G401 (cell line): Measurements from ENCODE around the gene C10orf95. TPM values are rescaled to one million over a fixed set of nuclear protein-coding genes. Genes with fewer than 3 reads are reported as not detected.

Experiments used
- DNase-seq: peaks from one replicate; pipeline ENCODE4 v3.0.0-alpha.2; 2015; ENCODE audit warnings: low spot score
- in situ Hi-C: cut with HindIII; loops from 2 replicates; pipeline ENCODE4 v1.10.0; 2016; ENCODE audit warnings: low sequenced_read_pairs, mixed read lengths
- total RNA-seq: library from RNA; depleted of rRNA; stranded (reverse); fragments of >200 nt; shearing (Covaris generic); gene quantifications from 2 replicates; pipeline ENCODE4 v1.2.3, GENCODE V29; 2014

The C10orf95 gene
- total RNA-seq, 1 experiment from 2014 or later: not detected

DNA sequence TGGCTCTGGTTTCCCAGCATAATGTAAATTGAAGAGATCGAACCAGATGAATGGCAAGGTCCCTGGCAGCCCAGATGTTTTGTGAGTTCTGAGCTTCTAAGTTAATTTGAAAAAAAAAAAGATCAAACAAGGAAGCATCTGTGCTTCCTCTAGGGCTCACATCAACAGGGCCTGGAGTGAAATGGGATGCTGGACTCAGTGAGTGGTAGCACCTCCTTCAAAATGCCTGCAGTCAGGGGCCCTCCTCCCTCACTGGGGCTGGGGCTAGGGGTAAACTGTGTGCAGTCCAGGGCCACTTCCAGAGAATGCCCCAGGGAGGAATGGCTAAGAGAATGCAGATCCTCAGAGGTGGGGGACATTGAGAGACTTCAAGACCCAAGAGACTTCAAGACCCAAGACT, 13.0 kb downstream of the C10orf95 start:
- no peak for DNase-seq
- in situ Hi-C loops: no loop called here

GRCh38 chr10:102437515-102437914, 13.8 kb downstream of the C10orf95 start:
- in situ Hi-C loops: no loop called here
- no peak for DNase-seq

DNA sequence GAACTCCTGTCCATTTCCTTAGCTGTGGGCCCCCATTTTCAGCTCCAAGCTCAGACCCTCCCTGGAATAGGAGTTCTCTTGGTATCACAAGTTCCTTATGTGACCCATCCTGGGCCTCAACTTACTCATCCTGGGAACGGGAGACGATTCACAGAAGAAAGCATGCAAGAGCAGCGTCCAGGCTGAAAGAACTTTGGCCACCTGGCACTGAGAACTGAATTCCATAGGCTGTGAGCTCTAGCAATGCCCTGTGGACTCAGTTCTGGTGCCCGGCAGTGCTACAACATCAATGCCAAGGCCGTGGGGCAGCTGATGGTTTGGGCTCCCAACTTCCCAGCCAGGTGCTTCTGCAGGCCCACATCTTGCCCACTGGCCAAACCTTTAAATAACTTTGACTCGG, 15.0 kb downstream of the C10orf95 start:
- in situ Hi-C loops: no loop called here
- DNase-seq: no peak

GRCh38 chr10:102435529-102436233, 15.7 kb downstream of the C10orf95 start:
- in situ Hi-C loops: no loop called here
- DNase-seq: no peak

DNA sequence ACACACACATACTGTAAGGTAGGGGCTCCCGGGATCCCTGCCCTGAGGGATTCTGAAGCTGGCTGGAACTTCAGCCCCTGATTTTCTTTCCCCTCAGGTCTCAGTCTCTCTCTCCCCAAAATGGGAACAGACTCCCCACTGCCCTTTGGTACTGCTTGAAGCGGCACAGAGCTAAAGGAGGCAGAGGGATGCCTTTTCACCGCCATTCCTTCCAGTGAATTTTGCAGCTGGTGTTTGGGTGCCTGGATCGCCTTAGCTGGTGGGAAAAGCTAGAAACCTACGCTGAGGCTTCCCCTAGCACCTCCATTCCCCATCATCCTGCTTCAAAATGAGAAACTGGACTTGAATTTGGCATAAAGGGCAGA, 16.2 kb downstream of the C10orf95 start:
- DNase-seq: no peak
- in situ Hi-C loops: no loop called here

DNA sequence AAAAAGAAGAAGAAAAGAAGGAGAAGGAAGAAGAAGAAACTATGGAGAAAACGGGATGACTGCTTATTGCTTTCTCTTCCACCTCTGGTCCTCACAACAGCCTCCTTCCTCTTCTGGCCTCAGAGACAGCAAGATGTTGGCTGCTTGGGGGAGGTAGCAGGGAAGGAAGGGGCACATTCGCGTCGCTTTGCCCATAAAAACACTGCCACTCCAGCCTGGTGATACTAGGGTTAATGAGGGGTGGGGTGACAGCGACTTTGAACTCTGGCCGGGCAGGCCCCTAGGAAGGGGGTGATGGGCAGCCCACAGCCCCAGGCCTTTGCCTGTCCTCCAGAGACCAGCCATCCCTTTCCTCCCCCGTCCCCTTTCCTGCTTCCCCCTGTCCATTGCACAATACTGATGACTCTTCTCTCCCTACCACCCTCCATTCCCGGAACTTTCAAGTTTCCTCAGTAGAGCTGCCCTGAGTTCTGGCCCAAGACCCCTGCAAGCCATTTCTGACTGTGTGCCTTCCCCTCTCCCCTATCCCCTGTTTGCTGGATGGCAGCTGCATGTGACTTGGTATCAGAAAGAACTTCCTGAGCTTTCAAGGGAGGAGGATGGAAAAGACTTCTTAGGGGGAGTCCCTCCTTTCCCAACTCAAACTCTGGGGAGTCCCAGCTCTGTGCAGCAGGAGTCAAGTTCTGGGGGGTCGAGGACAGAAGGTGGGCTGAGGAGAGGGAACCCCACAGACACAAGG, 16.8 kb downstream of the C10orf95 start:
- DNase-seq: no peak
- in situ Hi-C loops: no loop called here

DNA sequence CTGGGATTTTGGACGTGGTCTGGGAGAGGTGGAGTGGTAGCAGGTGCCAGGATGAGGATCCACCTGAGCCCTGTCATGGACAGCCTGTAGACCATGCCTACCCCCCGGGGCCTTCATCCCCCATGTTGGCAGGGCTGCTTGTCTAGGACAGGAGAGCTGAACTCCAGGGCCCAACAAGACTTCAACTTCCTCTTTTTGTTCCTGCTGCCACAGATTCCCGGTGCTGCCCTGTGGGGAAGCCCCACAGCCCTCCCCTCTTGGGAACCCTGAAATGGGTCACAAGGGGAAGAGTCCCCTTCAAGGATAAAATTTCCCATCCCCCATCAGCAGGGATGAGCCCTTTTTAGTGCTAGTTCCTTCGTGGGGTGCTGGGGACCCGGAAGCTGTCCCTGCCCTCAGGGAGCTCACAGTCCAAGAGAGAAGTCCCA, 17.7 kb downstream of the C10orf95 start:
- DNase-seq: no peak
- in situ Hi-C loops: no loop called here

GRCh38 chr10:102432162-102432950, 19.0 kb downstream of the C10orf95 start, which contains the start of gene CUEDC2:
Gene CUEDC2, minus strand, starts transcription at chr10:102432574. Its CDS starts 7,386 bp downstream, at chr10:102425188.
- peak; percentile 98 for DNase-seq
- in situ Hi-C loops: no loop called here

GRCh38 chr10:102431452-102432124, 19.8 kb downstream of the C10orf95 start:
- in situ Hi-C loops: no loop called here
- DNase-seq: no peak

GRCh38 chr10:102429468-102429867, 21.9 kb downstream of the C10orf95 start:
- no peak for DNase-seq
- in situ Hi-C loops: no loop called here

- in situ Hi-C loops: no loop called here
- DNase-seq: no peak
These were observed 24.5 kb downstream of the C10orf95 start for GRCh38 chr10:102426803-102427287.

DNA sequence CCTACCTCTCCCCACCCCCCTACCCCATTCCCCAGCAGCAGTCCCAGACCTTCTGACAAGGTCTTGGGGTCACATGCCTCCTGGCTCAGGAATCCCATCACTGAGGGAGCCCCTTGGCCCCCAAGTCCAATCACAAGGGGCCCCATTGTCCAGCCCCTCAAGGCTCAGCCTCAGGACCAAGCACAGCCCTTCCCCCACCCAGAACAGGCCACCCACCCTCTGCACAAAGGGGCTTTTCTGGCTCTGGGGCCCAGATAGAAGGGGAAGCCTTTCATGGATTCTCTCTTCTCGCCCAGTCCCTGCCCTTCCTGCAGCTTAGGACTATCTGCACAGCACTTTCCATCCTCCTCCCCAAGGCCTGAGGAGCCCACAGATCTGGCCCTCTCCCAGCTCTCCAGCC, 25.9 kb downstream of the C10orf95 start:
- no peak for DNase-seq
- in situ Hi-C loops: no loop called here

DNA sequence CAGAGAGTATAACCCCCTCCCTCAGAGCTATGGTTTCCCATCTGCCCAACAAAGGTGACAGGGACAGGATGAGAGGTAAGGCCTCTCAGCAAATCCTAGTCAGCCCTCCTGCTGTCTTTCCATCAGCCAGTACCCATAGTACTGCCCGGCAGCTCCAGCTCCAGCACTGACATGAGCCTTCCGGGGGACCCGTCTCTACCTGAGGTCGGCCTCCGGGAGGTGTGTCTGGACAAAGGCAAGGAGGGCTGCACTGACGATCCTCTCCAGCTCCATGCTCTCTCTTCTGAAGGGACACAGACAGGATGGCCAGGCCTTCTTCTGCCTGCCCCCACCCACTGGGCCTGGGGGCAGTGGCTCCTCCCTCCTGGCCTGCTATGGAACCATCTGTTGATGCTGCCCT, 26.4 kb downstream of the C10orf95 start:
- in situ Hi-C loops: no loop called here
- no peak for DNase-seq

DNA sequence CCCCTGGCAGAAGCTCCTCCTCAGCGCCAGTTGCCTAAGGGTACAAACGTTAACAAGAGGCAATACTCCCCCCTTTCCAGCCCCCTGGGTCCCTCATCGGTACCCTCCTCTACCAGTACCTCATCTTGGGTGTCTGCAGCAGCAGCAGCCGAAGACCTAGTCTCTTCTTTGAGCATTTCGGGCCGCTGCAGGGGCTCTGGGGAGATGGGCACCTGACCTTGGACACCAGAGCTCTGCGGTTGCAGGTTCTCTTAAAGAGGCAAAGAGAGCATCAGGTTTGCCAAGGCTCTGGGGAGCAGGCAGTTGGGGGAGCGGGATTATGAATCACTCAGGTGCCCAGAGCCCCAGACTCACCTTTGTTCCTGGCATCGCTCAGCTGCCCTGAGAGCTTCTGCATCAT, 27.2 kb downstream of the C10orf95 start:
- in situ Hi-C loops: no loop called here

DNA sequence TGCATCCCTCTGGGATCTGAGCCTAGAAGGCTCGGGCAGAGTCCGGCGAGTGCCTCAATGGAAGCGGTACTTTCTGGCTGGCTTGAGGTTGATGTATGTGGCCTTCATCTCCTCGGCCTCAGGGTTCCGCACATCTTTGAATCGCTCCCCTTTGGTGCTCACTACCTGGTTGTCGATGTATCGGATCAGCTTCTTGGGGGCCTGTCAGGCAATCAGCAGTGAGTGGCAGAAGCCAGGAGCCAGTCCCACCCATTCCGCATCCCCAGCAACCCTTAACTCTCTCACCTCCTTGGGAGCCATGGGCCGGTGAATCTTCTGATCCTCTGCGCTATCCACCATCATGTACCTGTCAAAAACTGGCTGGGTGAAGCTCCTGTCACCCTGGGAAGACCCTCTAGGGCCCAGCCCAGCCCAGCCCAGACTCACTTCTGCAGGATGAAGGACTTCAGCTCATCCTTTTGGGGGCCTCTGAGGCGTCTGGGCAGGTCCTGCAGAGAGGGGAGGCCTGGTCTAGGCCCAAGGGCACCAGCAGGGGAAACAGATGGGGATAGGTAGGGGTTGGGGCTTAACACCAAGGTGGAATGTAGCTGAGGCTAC, 27.9 kb downstream of the C10orf95 start:
- in situ Hi-C loops: no loop called here
- no peak for DNase-seq

More for the DNA sequence above, 27.2 kb downstream of the C10orf95 start:
- DNase-seq: no peak

- in situ Hi-C loops: no loop called here
- DNase-seq: peak; percentile 66
These were observed 28.7 kb downstream of the C10orf95 start for GRCh38 chr10:102422545-102423129.

DNA sequence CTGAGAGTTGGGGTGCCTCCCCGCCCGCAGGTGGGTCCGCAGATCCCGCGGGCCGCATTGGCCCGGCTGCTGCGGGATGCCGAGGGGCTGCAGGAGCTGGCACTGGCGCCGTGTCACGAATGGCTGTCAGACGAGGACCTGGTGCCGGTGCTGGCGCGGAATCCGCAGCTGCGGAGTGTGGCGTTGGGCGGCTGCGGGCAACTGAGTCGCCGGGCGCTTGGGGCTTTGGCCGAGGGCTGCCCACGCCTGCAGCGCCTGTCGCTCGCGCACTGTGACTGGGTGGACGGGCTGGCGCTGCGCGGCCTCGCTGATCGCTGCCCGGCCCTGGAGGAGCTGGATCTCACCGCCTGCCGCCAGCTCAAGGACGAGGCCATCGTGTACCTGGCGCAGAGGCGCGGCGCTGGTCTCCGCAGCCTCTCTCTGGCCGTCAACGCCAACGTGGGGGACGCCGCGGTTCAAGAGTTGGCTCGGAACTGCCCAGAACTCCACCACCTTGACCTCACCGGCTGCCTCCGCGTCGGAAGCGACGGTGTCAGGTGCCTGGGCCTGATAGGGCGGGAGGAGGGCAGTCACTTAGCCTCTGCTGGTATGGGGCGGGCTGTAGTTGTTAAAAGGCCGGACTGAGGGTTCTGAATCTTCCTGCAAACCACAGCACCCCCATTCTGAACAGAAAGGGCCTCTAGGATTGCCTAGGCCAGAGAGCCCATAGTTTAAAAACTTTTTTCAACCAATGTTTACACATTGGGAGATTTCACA, 29.4 kb downstream of the C10orf95 start:
- no peak for DNase-seq
- in situ Hi-C loops: no loop called here

- DNase-seq: no peak
- in situ Hi-C loops: no loop called here
These were observed 29.9 kb downstream of the C10orf95 start for GRCh38 chr10:102421507-102421756.
